Effector memory CD4-positive, alpha-beta T cell (primary cell): ENCODE results near the gene ALDH1B1.

Experiments used
- DNase-seq, 3 donors: peaks; one replicate each; pipeline ENCODE4 v3.0.0-alpha.2; 2020
- H3K27ac ChIP-seq: 2 replicates; pipeline ENCODE4 v1.7.0; 2013; ENCODE audit warnings: mild to moderate bottlenecking, low read length, moderate library complexity; ENCODE audit not compliant: insufficient read depth, poor library complexity, severe bottlenecking
- H3K27me3 ChIP-seq: replicated peaks from 2 replicates; pipeline ENCODE4 v1.7.0; 2013; ENCODE audit warnings: mild to moderate bottlenecking, low read length; ENCODE audit not compliant: insufficient read depth, control insufficient read depth, poor library complexity, severe bottlenecking
- H3K36me3 ChIP-seq: 2 replicates; pipeline ENCODE4 v1.7.0; 2013; ENCODE audit warnings: mild to moderate bottlenecking, low read length, moderate library complexity; ENCODE audit not compliant: control insufficient read depth, insufficient read depth
- H3K4me1 ChIP-seq: 2 replicates; pipeline ENCODE4 v1.7.0; 2013; ENCODE audit warnings: low read length, mild to moderate bottlenecking; ENCODE audit not compliant: control insufficient read depth, insufficient read depth, poor library complexity, severe bottlenecking
- H3K4me3 ChIP-seq: 2 replicates; pipeline ENCODE4 v1.7.0; 2013; ENCODE audit warnings: low read length, low read depth, mild to moderate bottlenecking; ENCODE audit not compliant: insufficient read depth, poor library complexity, severe bottlenecking
- H3K9me3 ChIP-seq: 2 replicates; pipeline ENCODE4 v1.7.0; 2013; ENCODE audit warnings: mild to moderate bottlenecking, low read length, moderate library complexity; ENCODE audit not compliant: control insufficient read depth

ALDH1B1 gene

DNA sequence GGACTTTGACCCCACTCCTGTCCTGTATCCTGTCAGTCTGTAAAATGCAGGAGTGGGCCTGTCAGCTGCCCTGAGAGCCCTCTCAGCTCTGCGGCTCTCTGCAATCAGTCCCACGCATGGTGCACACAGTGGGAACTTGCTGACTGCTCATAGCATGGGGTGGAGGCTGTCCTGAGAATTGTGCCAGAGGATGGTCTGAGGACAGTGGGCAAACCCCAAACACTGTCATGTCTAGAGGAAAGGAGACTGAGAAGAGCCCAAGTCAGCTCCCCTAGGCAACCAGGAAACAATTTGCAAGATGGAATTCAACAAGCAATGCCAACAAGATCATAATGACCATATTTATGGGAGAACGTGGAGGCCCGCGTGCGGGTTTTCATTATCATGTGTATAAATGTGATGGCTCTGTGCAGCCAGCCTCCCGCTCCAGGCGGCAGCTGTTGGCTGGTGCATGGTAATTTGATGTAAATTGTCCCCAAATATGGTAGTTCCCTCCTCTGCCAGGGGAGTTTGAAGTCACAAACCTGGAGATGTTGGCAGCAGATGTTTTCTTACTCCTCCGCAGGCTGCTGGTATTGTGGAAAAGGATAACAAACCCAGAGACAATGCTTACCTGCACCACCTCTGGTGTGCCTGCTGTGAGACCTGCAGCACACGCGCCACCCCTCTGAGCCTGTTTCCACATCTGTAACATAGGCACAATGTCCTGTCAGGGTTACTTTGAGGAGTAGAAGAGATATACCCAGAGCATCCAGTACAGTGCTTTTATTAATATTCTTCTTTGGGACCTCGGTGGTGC, 39.8 kb upstream of the ALDH1B1 start:
- Histone ChIP-seq H3K4me3 (no peak overlapping the region), H3K36me3 (no peaks in the 10 kb centered on the region), H3K4me1 (no peaks in the 10 kb centered on the region), H3K9me3 (no peaks in the 10 kb centered on the region), H3K27ac (no peak overlapping the region), H3K27me3 (no peaks in the 10 kb centered on the region)
- DNase-seq, result no peak

DNA sequence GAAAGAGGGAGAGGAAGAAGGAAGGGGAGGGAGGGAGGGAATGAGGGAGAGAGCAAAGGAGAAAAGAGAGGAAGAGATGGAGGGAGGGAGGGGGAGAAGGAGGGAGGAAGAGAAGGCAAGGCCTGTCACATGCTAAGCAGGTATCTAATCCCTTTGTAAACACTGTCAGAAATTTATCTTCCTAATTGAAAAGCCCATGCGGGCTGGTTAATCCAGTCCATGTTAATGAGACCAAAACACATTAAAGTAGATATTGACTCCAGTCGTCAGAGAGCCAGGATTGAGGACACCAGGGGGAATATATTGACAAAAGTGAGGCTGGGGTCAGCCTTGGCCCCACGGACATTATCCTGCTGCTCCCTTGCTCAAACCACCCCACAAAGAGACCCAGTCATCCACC, 37.4 kb upstream of the ALDH1B1 start:
- Histone ChIP-seq H3K4me1 (no peaks in the 10 kb centered on the region), H3K9me3 (no peaks in the 10 kb centered on the region), H3K4me3 (no peak overlapping the region), H3K36me3 (no peaks in the 10 kb centered on the region), H3K27ac (no peak overlapping the region), H3K27me3 (no peaks in the 10 kb centered on the region)
- no peak for DNase-seq

DNA sequence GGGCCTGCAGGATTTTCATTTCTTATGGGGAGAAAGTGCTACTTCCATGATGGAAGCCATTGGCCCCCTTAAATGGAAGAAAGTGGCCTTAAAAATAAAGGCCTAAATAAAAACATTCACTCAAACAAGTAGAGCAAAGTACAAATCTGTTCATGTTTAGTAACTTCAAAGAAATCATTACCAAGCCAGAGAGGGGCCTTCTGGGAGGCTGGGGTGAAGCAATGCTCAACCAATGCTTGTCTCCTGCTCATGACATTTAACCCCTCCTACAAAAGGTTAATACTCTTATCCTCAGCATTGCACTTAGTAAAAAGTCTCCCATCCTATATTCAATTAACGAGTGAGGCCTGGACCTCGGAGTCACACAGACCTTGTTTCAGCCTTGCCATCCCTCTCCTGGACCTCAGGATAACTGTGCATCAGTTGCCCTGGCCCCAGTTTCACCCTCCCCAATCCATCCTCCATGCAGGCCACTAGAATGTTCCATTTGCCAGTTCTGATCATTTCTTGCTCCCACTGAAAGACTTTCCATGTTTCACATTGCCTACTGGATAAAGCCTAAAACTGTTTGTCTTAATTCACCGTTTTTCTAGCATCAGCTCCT, 36.9 kb upstream of the ALDH1B1 start:
- no peak for DNase-seq

DNA sequence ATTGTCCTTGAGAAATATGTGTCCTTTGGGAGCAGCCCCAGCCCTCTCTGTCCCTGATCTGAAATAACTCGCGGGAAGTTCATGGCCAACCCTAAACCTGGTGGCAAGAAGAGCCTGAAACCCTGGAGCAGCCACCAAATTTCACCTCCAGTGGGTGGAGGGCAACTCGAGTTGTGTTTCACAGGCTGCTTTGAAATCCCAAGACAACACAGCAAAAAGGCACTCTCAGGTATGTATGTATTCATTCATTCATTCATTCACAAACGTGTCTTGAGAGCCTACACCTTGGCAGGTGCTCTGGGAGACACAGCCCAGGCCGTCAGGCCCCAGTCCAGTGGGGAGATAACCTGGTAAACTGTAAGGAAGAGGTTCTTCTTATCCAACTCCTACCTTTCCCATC, 35.7 kb upstream of the ALDH1B1 start:
- Histone ChIP-seq H3K9me3 (no peaks in the 10 kb centered on the region), H3K27me3 (no peaks in the 10 kb centered on the region), H3K27ac (no peak overlapping the region), H3K4me1 (no peaks in the 10 kb centered on the region), H3K4me3 (no peak overlapping the region), H3K36me3 (no peaks in the 10 kb centered on the region)
- no peak for DNase-seq

More for the DNA sequence above, 36.9 kb upstream of the ALDH1B1 start:
- Histone ChIP-seq H3K4me3 (no peak overlapping the region), H3K4me1 (no peaks in the 10 kb centered on the region), H3K36me3 (no peaks in the 10 kb centered on the region), H3K27ac (no peak overlapping the region), H3K27me3 (no peaks in the 10 kb centered on the region), H3K9me3 (no peaks in the 10 kb centered on the region)

DNA sequence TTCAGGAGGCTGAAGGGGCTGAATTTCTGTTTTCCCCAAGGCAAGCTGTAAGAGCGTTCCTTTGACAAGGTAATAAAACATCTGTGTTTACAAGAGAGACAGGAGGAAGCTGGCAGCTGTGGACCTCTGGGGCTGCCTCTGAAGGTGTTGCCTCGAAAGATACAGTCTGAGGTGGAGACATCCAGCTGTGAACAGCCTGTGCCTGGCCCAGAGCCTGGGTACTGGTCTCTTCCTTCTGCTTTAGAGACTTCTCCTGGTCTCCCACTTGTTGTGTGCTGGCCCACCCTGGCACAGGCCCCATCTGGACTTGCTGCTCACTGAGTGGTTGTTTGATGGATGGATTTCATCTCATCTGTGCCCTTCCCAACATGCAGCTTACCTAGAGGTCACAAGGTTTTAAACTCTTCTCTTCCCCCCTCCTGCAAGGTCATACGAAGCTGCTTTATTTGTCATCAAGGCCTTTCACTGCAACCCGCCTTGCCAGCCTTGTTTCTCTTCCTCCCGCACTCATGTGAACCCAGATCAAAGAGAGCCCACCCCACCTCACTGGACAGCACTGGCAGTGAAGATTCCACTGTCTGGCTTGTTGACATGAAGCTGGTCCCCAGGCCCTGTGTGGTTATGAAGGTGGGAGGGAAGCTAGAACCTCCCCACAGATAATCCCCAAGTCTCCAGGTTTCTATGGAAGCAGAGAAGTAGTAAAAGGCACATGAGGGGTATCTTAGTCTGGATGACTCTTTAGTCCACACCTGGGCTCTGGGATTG, 35.0 kb upstream of the ALDH1B1 start:
- H3K9me3 ChIP-seq, result no peaks in the 10 kb centered on the region
- H3K27ac ChIP-seq, result no peak overlapping the region
- no peaks in the 10 kb centered on the region for H3K27me3 ChIP-seq
- H3K36me3 ChIP-seq, result no peaks in the 10 kb centered on the region
- DNase-seq, result no peak
- H3K4me1 ChIP-seq, result no peaks in the 10 kb centered on the region
- H3K4me3 ChIP-seq, result no peak overlapping the region

DNA sequence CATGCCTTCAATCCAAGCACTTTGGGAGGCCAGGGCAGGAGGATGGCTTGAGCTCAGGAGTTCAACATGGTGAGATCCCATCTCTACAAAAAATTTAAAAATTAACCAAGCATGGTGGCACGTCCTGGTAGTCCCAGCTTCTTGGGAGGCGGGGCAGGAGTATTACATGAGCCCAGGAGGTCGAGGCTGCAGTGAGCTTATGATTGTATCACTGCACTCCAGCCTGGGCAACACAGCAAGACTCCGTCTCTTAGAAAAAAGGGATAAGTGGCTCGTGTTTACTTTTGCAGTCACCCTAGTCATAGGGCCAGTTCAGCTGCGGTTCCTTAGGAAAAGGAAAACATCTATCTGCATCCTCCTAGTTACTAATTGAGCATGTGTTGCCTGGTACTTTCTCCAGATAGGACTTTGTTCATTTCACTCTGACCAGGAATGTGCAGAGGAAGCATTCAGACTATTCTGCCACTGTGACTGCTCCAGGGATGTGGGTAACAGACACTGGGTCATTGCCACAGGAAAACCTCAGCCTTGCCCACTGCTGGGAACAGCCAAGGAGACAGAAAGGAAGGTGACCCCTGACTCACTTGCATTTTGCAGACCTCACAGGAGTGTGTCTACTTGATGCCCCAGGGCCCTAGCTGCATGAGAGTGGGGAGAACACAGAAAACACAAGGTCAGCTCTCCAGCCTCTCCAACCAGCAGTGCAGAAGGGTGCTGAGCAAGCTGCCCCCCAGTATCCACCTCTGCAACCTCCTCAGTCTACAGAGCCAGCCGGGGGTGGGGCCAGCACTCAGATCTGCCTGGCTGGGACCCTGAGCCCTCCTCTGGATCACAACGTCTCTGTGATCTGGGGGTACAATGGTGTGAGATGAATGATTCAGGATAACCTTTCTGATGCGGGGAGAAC, 33.9 kb upstream of the ALDH1B1 start:
- Histone ChIP-seq H3K27ac (no peak overlapping the region), H3K9me3 (no peaks in the 10 kb centered on the region), H3K27me3 (no peaks in the 10 kb centered on the region), H3K4me1 (no peaks in the 10 kb centered on the region), H3K4me3 (no peak overlapping the region), H3K36me3 (no peaks in the 10 kb centered on the region)
- no peak for DNase-seq

DNA sequence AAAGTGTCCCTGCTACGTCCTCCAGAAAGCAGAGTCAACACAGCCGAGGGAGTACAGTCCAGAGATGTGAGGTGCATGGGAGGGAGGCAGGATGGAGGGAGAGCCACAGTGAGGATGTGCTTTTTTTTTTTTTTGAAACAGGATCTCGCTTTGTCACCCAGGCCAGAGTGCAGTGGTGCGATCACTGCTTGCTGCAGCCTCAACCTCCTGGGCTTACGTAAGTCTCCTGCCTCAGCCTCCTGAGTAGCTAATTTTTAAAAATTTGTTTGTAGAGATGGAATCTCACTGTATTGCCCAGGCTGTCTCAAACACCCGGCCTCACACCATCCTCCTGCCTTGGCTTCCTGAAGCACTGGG, 33.2 kb upstream of the ALDH1B1 start:
- Histone ChIP-seq H3K36me3 (no peaks in the 10 kb centered on the region), H3K4me1 (no peaks in the 10 kb centered on the region), H3K4me3 (no peak overlapping the region), H3K9me3 (no peaks in the 10 kb centered on the region), H3K27ac (no peak overlapping the region), H3K27me3 (no peaks in the 10 kb centered on the region)
- DNase-seq, result no peak

DNA sequence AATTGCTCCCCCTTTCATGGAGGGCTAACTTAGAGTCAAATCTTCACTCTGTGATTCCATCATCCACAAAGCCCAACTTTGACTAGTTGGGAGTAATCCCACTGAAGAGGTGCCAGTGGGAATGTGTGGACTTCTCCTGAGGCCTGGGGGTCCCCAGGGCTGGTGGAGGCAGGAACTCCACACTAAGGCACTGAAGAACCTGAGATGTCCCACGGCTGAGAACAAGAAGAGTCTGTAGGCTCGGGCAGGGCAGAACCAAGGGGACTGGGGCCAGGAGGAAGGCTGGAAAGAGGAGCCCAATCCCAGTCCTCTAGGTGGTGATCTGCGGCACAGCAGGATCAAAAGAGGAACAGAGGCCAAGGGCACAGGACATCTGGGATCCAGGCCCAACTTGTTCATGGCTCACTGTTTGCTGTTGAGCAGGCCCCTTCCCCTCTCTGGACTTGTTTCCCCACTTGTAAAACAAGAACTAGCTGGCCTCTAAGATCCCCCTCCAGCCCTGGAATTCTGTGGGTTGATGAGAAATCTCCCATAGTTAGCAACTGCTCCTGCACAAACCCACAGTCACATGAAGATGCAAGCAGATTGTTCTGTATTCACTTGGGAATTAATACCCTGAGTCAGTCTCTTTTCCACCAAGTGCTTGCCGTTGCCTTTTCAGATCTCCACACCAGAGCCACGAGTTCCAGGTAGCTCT, 32.7 kb upstream of the ALDH1B1 start:
- H3K36me3 ChIP-seq, result no peaks in the 10 kb centered on the region
- no peak for DNase-seq
- no peak overlapping the region for H3K4me3 ChIP-seq
- H3K4me1 ChIP-seq, result no peaks in the 10 kb centered on the region
- H3K27ac ChIP-seq, result no peak overlapping the region
- H3K9me3 ChIP-seq, result no peaks in the 10 kb centered on the region
- no peaks in the 10 kb centered on the region for H3K27me3 ChIP-seq

DNA sequence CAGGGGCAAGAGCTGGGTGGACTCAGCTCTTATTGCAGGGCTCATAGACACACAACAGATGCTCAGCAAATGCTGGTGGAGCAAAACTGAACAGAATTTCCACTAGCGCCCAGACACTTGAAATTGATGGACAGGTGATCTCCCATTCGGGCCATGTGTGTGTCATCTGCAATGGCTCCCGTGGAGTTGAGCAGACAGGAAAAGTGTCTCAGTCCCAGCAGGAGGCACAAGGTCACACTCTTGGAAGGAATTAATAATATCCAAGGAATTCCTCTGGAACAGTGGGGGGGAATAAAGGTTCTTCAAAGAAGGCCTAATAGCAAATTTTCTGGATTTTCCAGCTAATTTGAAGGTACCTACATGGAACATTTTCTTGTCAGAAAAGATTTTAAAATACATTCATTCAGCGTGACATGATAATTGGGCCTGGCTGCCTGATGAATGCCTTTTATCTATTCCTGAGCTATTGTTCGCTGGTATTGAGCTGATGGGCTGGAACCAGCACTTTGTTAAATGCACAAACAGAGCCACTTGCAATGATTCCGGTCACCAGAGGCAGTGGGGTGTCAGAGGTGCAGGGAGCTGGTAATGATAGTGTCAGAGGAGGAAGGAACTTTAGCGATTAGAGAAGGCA, 31.5 kb upstream of the ALDH1B1 start:
- H3K4me3 ChIP-seq, result no peak overlapping the region
- H3K9me3 ChIP-seq, result no peaks in the 10 kb centered on the region
- H3K4me1 ChIP-seq, result no peaks in the 10 kb centered on the region
- H3K27ac ChIP-seq, result no peak overlapping the region
- no peak for DNase-seq
- H3K36me3 ChIP-seq, result no peaks in the 10 kb centered on the region
- no peaks in the 10 kb centered on the region for H3K27me3 ChIP-seq
